B cell (primary cell): ENCODE results near the gene RALBP1.

Experiments
- CTCF ChIP-seq: fragments of 200-600 bp; IDR thresholded peaks from one replicate; pipeline ENCODE4 v1.8.0; 2022; ENCODE audit warnings: antibody characterized with exemption, mild to moderate bottlenecking
- EZH2 ChIP-seq: IDR thresholded peaks from 2 replicates; pipeline ENCODE4 v1.6.1; 2012; ENCODE audit warnings: borderline replicate concordance, low read depth, mild to moderate bottlenecking, moderate library complexity, low read length; ENCODE audit not compliant: insufficient read depth, poor library complexity, severe bottlenecking

DNA sequence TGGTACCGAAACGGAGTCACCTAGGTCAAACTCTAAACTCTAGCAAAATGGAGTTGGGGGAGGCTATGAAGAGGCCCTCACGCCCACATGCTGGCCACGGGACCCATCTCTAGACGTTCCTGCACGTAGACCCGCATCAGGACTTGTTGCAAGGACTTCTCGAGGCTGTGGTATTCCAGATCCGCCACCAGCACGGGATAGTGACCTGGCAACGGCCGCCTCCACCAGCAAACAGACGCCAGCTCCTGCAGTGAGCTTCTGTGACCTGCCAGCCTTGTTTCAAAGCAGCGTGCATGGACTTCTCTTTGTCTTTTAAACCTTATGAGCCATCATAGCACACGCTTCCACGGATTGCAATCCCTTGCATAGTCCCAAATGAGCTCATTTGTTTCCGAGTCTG lies 40.3 kb upstream of the RALBP1 start:
- TF ChIP-seq CTCF = no peak
- no peak for TF ChIP-seq EZH2
